IMR-90 (cell line): Measurements from ENCODE around the gene GCH1. TPM values are rescaled to one million over a fixed set of nuclear protein-coding genes. Genes with fewer than 3 reads are reported as not detected.

Experiments used
- ATAC-seq: fragments of 200-7000 bp; cut with Tn5 transposase; 2 replicates; pipeline ENCODE4 v1.9.1; 2020; ENCODE audit warnings: low read depth, mild to moderate bottlenecking, moderate library complexity
- BruUV-seq: library from RNA; stranded (reverse); fragments of 400-500 nt; replicated peaks from 2 replicates; lab custom pipeline; 2021; lab: Mats Ljungman, UMichigan
- CTCF ChIA-PET: fragments of 300-600 bp; formaldehyde crosslinking; extraction: SDS; loops from one replicate; lab custom pipeline; 2021; ENCODE audit warnings: antibody characterized with exemption; lab: Yijun Ruan, JAX
- POLR2A ChIA-PET: fragments of 300-600 bp; sonication (Branson Sonifier 250); formaldehyde crosslinking; loops from one replicate; lab custom pipeline; 2022; ENCODE audit warnings: antibody characterized with exemption; ENCODE audit not compliant: unreplicated experiment; lab: Charles Lee
- DNase-seq: peaks from one replicate; pipeline ENCODE4 v3.0.0; 2013
- H2AFZ ChIP-seq: replicated peaks from 2 replicates; pipeline ENCODE3; 2013; ENCODE audit warnings: low read length, mild to moderate bottlenecking; ENCODE audit not compliant: poor library complexity
- H2AK5ac ChIP-seq: 2 replicates; pipeline ENCODE4 v1.6.1; 2013; ENCODE audit warnings: low read depth, low read length, inconsistent platforms
- H2AK9ac ChIP-seq: replicated peaks from 2 replicates; pipeline ENCODE3; 2013; ENCODE audit warnings: mild to moderate bottlenecking, low read depth, low read length, moderate library complexity; ENCODE audit not compliant: poor library complexity
- H2BK120ac ChIP-seq: 2 replicates; pipeline ENCODE4 v1.6.1; 2013; ENCODE audit warnings: low read depth, low read length, inconsistent platforms
- H2BK15ac ChIP-seq: 3 replicates; pipeline ENCODE4 v1.6.1; 2013; ENCODE audit warnings: low read depth, low read length, inconsistent platforms
- H2BK20ac ChIP-seq: 2 replicates; pipeline ENCODE4 v1.6.1; 2013; ENCODE audit warnings: low read depth, mild to moderate bottlenecking, inconsistent platforms, low read length, moderate library complexity
- H2BK5ac ChIP-seq: 2 replicates; pipeline ENCODE4 v1.6.1; 2013; ENCODE audit warnings: mild to moderate bottlenecking, low read depth, low read length, inconsistent platforms; ENCODE audit not compliant: poor library complexity, severe bottlenecking
- H3K14ac ChIP-seq: replicated peaks from 2 replicates; pipeline ENCODE4 v1.6.1; 2013; ENCODE audit warnings: low read depth, low read length, inconsistent platforms
- H3K18ac ChIP-seq: 2 replicates; pipeline ENCODE4 v1.6.1; 2013; ENCODE audit warnings: low read depth, low read length, control low read depth
- H3K23ac ChIP-seq: 2 replicates; pipeline ENCODE4 v1.6.1; 2013; ENCODE audit warnings: low read depth, low read length, inconsistent platforms
- H3K27ac ChIP-seq: 2 replicates; pipeline ENCODE4 v1.5.1; 2013; ENCODE audit warnings: mild to moderate bottlenecking, control low read depth, low read length; ENCODE audit not compliant: insufficient read depth
- H3K27me3 ChIP-seq: 2 replicates; pipeline ENCODE4 v1.6.1; 2013; ENCODE audit warnings: low read length; ENCODE audit not compliant: control insufficient read depth, insufficient read depth
- H3K36me3 ChIP-seq: 2 replicates; pipeline ENCODE4 v1.6.1; 2013; ENCODE audit warnings: low read length, mixed read lengths; ENCODE audit not compliant: control insufficient read depth, insufficient read depth
- H3K4ac ChIP-seq: 2 replicates; pipeline ENCODE4 v1.6.1; 2013; ENCODE audit warnings: low read depth, low read length, inconsistent platforms
- H3K4me1 ChIP-seq: 2 replicates; pipeline ENCODE4 v1.6.1; 2013; ENCODE audit warnings: low read length, mixed read lengths; ENCODE audit not compliant: control insufficient read depth, insufficient read depth
- H3K4me2 ChIP-seq: 2 replicates; pipeline ENCODE4 v1.6.1; 2013; ENCODE audit warnings: low read depth, mild to moderate bottlenecking, control low read depth, low read length, moderate library complexity
- H3K4me3 ChIP-seq: 2 replicates; pipeline ENCODE4 v1.5.1; 2013; ENCODE audit warnings: low read depth, mild to moderate bottlenecking, control low read depth, low read length, moderate library complexity; ENCODE audit not compliant: insufficient read depth
- H3K56ac ChIP-seq: 2 replicates; pipeline ENCODE4 v1.6.1; 2013; ENCODE audit warnings: low read length, inconsistent platforms; ENCODE audit not compliant: insufficient read depth; ENCODE audit errors: extremely low read depth
- H3K79me1 ChIP-seq, 2 experiments: 2 replicates each; pipeline ENCODE4 v1.6.1; 2013; ENCODE audit warnings: low read length in 2 of 2, inconsistent platforms in 1 of 2, low read depth in 1 of 2
- H3K9ac ChIP-seq: 2 replicates; pipeline ENCODE4 v1.6.1; 2013; ENCODE audit warnings: low read depth, low read length, control low read depth
- H3K9me1 ChIP-seq: 2 replicates; pipeline ENCODE4 v1.6.1; 2013; ENCODE audit warnings: low read length, inconsistent platforms; ENCODE audit not compliant: insufficient read depth
- H3K9me3 ChIP-seq: 2 replicates; pipeline ENCODE4 v1.6.1; 2013; ENCODE audit warnings: low read length; ENCODE audit not compliant: control insufficient read depth, insufficient read depth
- H4K20me1 ChIP-seq: 2 replicates; pipeline ENCODE4 v1.6.1; 2013; ENCODE audit warnings: low read length, inconsistent platforms; ENCODE audit not compliant: insufficient read depth
- H4K5ac ChIP-seq: 2 replicates; pipeline ENCODE4 v1.6.1; 2013; ENCODE audit warnings: mild to moderate bottlenecking, low read depth, low read length, control low read depth
- H4K8ac ChIP-seq, 2 experiments: 2 replicates each; pipeline ENCODE4 v1.6.1; 2013; ENCODE audit warnings: low read depth in 2 of 2, low read length in 2 of 2, control low read depth in 1 of 2, inconsistent platforms in 1 of 2
- H4K91ac ChIP-seq: 2 replicates; pipeline ENCODE4 v1.6.1; 2013; ENCODE audit warnings: low read depth, low read length, inconsistent platforms; ENCODE audit not compliant: insufficient read depth
- POLR2A ChIP-seq: IDR thresholded peaks from 2 replicates; pipeline ENCODE4 v1.6.1; 2012; ENCODE audit warnings: mild to moderate bottlenecking, low read depth, low read length
- WGBS, 2 experiments: methylation state at CpG; one replicate each; pipeline versions ENCODE4 v1.1.5 to v1.1.7; 2013; ENCODE audit warnings: missing lambda C conversion rate in 2 of 2; ENCODE audit not compliant: insufficient read length in 1 of 2; ENCODE audit errors: extremely low coverage in 2 of 2; 5-methylcytosine and 5-hydroxymethylcytosine counted together
- dilution Hi-C: fragments of 300-500 bp; cut with HindIII; formaldehyde crosslinking; loops from one replicate; pipeline ENCODE4 v1.14.3; 2018; ENCODE audit warnings: low sequenced_read_pairs; ENCODE audit not compliant: unreplicated experiment
- in situ Hi-C: fragments of 300-500 bp; cut with MboI; formaldehyde crosslinking; loops from 3 replicates; pipeline ENCODE4 v1.14.3; 2019; ENCODE audit warnings: low sequenced_read_pairs, inconsistent platforms, mixed read lengths
- intact Hi-C: fragments of 100-400 bp; cut with micrococcal nuclease; formaldehyde crosslinking; loops from 2 replicates; pipeline ENCODE4 v1.10.0; 2022
- polyA plus RNA-seq, 3 experiments: library from polyadenylated mRNA; depleted of rRNA; stranded (reverse); fragments of >200 nt; gene quantifications; 2 replicates each; pipeline ENCODE4 v1.2.3, GENCODE V29; 2012; ENCODE audit warnings: low replicate concordance in 1 of 3
- total RNA-seq: library from RNA; depleted of rRNA; stranded (reverse); fragments of >200 nt; gene quantifications from 2 replicates; pipeline ENCODE4 v1.2.3, GENCODE V29; 2012

GCH1 gene
- total and polyA plus RNA-seq, 2 of the 4 experiments (the other 2 are of a cell fraction) = 0.54 to 0.74 TPM

- Histone ChIP-seq H2AK9ac (no peak overlapping the region), H4K5ac (no peak overlapping the region), H2BK20ac (no peak overlapping the region), H3K14ac (no peak overlapping the region), H3K4ac (no peak overlapping the region), H3K27ac (no peak overlapping the region), H3K27me3 (no peaks in the 10 kb centered on the region), H3K4me2 (no peak overlapping the region), H3K79me1 (no peaks in the 10 kb centered on the region), H3K36me3 (no peaks in the 10 kb centered on the region), H4K20me1 (no peaks in the 10 kb centered on the region), H2BK120ac (no peak overlapping the region), H2BK5ac (no peak overlapping the region), H3K9ac (no peak overlapping the region), H3K4me3 (no peak overlapping the region), H3K18ac (no peak overlapping the region), H4K8ac (no peak overlapping the region), H2AFZ (no peak overlapping the region), H4K91ac (no peak overlapping the region), H3K9me3 (no peaks in the 10 kb centered on the region), H3K9me1 (no peaks in the 10 kb centered on the region), H3K56ac (no peak overlapping the region), H3K23ac (no peak overlapping the region), H2AK5ac (no peak overlapping the region), H3K4me1 (no peaks in the 10 kb centered on the region), H2BK15ac (no peak overlapping the region)
- CTCF ChIA-PET = no interaction called here
- POLR2A ChIA-PET = no interaction called here
- ATAC-seq (no peak), DNase-seq (no peak)
- no peak for TF ChIP-seq POLR2A
- in situ Hi-C loops = no loop called here
- no TSS peak for BruUV-seq
- dilution Hi-C loops = no loop called here
- intact Hi-C loops = no loop called here
- no CpG with 5 or more reads among the region's 6 CpGs for WGBS, 2 experiments
These were observed 20.1 kb downstream of the GCH1 start for GRCh38 chr14:54882521-54882920.
